NCI-H1105 (cell line): ENCODE results near the gene ACOX2.

Experiments used
- DNase-seq: peaks from one replicate; lab custom pipeline; 2025; lab: John Stamatoyannopoulos, UW

The ACOX2 gene

GRCh38 chr3:58566398-58567250, 29.6 kb upstream of the ACOX2 start:
- DNase-seq = no peak

GRCh38 chr3:58565621-58566397, 28.8 kb upstream of the ACOX2 start:
- no peak for DNase-seq

- DNase-seq = no peak
Measured at GRCh38 chr3:58564456-58565160, 27.6 kb upstream of the ACOX2 start.

GRCh38 chr3:58564054-58564453, 27.1 kb upstream of the ACOX2 start:
- DNase-seq = no peak

- DNase-seq = no peak
Measured at GRCh38 chr3:58563386-58564035, 26.5 kb upstream of the ACOX2 start.

- no peak for DNase-seq
Measured at GRCh38 chr3:58562498-58562897, 25.5 kb upstream of the ACOX2 start.

- no peak for DNase-seq
Measured at GRCh38 chr3:58560771-58561311, 23.9 kb upstream of the ACOX2 start.

- no peak for DNase-seq
Measured at GRCh38 chr3:58559586-58559985, 22.6 kb upstream of the ACOX2 start.

GRCh38 chr3:58557491-58557890, 20.5 kb upstream of the ACOX2 start:
- DNase-seq = no peak

GRCh38 chr3:58556761-58557221, 19.8 kb upstream of the ACOX2 start:
- no peak for DNase-seq

- no peak for DNase-seq
Measured at GRCh38 chr3:58556001-58556400, 19.0 kb upstream of the ACOX2 start.

- no peak for DNase-seq
Measured at GRCh38 chr3:58555203-58555602, 18.2 kb upstream of the ACOX2 start.

- DNase-seq = no peak
Measured at GRCh38 chr3:58553003-58553402, 16.0 kb upstream of the ACOX2 start.

- no peak for DNase-seq
Measured at GRCh38 chr3:58551636-58552180, 14.7 kb upstream of the ACOX2 start.

- DNase-seq = no peak
Measured at GRCh38 chr3:58544541-58544940, 7.6 kb upstream of the ACOX2 start.

GRCh38 chr3:58540176-58540858, 3.3 kb upstream of the ACOX2 start:
- DNase-seq = no peak

GRCh38 chr3:58539626-58540025, 2.6 kb upstream of the ACOX2 start:
- no peak for DNase-seq

GRCh38 chr3:58537412-58538301, 667 bp upstream of the ACOX2 start:
- DNase-seq = no peak
